SK-N-SH (cell line): Measurements from ENCODE around the gene LRRIQ1. TPM values are rescaled to one million over a fixed set of nuclear protein-coding genes. Genes with fewer than 3 reads are reported as not detected.

Experiments used
- CTCF ChIA-PET: fragments of 300-600, 350-600 bp; formaldehyde crosslinking; extraction: SDS; loops from one replicate; lab custom pipeline; 2021; lab: Yijun Ruan, JAX
- POLR2A ChIA-PET: fragments of 350-600 bp; sonication (Branson Sonifier 250); formaldehyde crosslinking; extraction: SDS; loops from one replicate; lab custom pipeline; 2020; ENCODE audit warnings: antibody characterized with exemption, inconsistent platforms; lab: Yijun Ruan, JAX
- DNase-seq: peaks from one replicate; pipeline ENCODE4 v3.0.0; 2012
- H2AFZ ChIP-seq: fragments of 200-600 bp; sonication (generic); 2 replicates; pipeline ENCODE4 v1.8.1; 2016; ENCODE audit warnings: antibody characterized with exemption, mild to moderate bottlenecking, low read depth
- H3F3A ChIP-seq: fragments of 200-600 bp; sonication (generic); replicated peaks from 2 replicates; pipeline ENCODE3; 2016; ENCODE audit warnings: antibody characterized with exemption, mild to moderate bottlenecking; ENCODE audit not compliant: insufficient read depth
- H3K27ac ChIP-seq, 2 experiments: fragments of 200-500 bp in 1 of 2; fragments of 200-600 bp in 1 of 2; sonication (Bioruptor generic) in 1 of 2; sonication (generic), shearing (Covaris generic) in 1 of 2; 2 replicates each; pipeline versions ENCODE4 v1.5.1 to v1.6.1; 2014 to 2016; ENCODE audit warnings: low read depth in 2 of 2, inconsistent platforms in 1 of 2, low read length in 1 of 2, mild to moderate bottlenecking in 1 of 2, mixed read lengths in 1 of 2
- H3K27me3 ChIP-seq: fragments of 200-600 bp; sonication (generic), shearing (Covaris generic); 2 replicates; pipeline ENCODE4 v1.6.1; 2016; ENCODE audit warnings: mixed run types; ENCODE audit not compliant: insufficient read depth
- H3K36me3 ChIP-seq, 2 experiments: fragments of 200-500 bp in 1 of 2; fragments of 200-600 bp in 1 of 2; sonication (Bioruptor generic) in 1 of 2; sonication (generic) in 1 of 2; replicated peaks in 1 of 2; 2 replicates each; pipeline versions ENCODE3 to v1.5.1; 2014 to 2016; ENCODE audit warnings: low read length in 1 of 2, mild to moderate bottlenecking in 1 of 2; ENCODE audit not compliant: insufficient read depth in 2 of 2, control insufficient read depth in 1 of 2
- H3K4me1 ChIP-seq, 2 experiments: fragments of 200-500 bp in 1 of 2; fragments of 200-600 bp in 1 of 2; sonication (Bioruptor generic) in 1 of 2; sonication (generic), shearing (Covaris generic) in 1 of 2; 2 replicates each; pipeline versions ENCODE4 v1.5.1 to v1.6.1; 2014 to 2016; ENCODE audit warnings: low read depth in 1 of 2, low read length in 1 of 2, mixed run types in 1 of 2; ENCODE audit not compliant: insufficient read depth in 2 of 2, control insufficient read depth in 1 of 2
- H3K4me2 ChIP-seq: fragments of 200-600 bp; sonication (generic), shearing (Covaris generic); 2 replicates; pipeline ENCODE4 v1.6.1; 2017; ENCODE audit warnings: mixed run types
- H3K4me3 ChIP-seq, 2 experiments: fragments of 200-500 bp in 1 of 2; fragments of 200-600 bp in 1 of 2; sonication (Bioruptor generic) in 1 of 2; sonication (generic), shearing (Covaris generic) in 1 of 2; 2 replicates each; pipeline versions ENCODE4 v1.5.1 to v1.8.1; 2014 to 2016; ENCODE audit warnings: low read depth in 2 of 2, inconsistent platforms in 1 of 2, low read length in 1 of 2, mild to moderate bottlenecking in 1 of 2, mixed read lengths in 1 of 2, moderate library complexity in 1 of 2
- H3K79me2 ChIP-seq: fragments of 200-600 bp; sonication (generic); 2 replicates; pipeline ENCODE4 v1.8.1; 2017; ENCODE audit warnings: mild to moderate bottlenecking; ENCODE audit not compliant: insufficient read depth
- H3K9ac ChIP-seq: fragments of 200-600 bp; sonication (generic); 2 replicates; pipeline ENCODE4 v1.6.1; 2017; ENCODE audit warnings: mixed run types
- H3K9me2 ChIP-seq: fragments of 200-600 bp; sonication (generic); 2 replicates; pipeline ENCODE4 v1.6.1; 2017; ENCODE audit warnings: mixed run types
- H3K9me3 ChIP-seq: fragments of 200-600 bp; sonication (generic); 2 replicates; pipeline ENCODE4 v1.6.1; 2017; ENCODE audit warnings: mixed run types, mild to moderate bottlenecking, moderate library complexity
- H4K20me1 ChIP-seq: fragments of 200-600 bp; sonication (generic); 2 replicates; pipeline ENCODE4 v1.6.1; 2017; ENCODE audit warnings: mild to moderate bottlenecking, mixed run types; ENCODE audit not compliant: insufficient read depth
- CHD2 ChIP-seq: fragments of 150-350 bp; IDR thresholded peaks from 2 replicates; pipeline ENCODE4 v1.6.1; 2018; ENCODE audit warnings: low read length; ENCODE audit not compliant: partially characterized antibody
- CTCF ChIP-seq: fragments of 200-600 bp; sonication (generic); IDR thresholded peaks from 2 replicates; pipeline ENCODE4 v1.6.1; 2017; ENCODE audit warnings: antibody characterized with exemption, mild to moderate bottlenecking, moderate library complexity
- EZH2phosphoT487 ChIP-seq: fragments of 200-600 bp; sonication (generic); IDR thresholded peaks from 2 replicates; pipeline ENCODE4 v1.6.1; 2017; ENCODE audit warnings: low read depth, mixed run types, mild to moderate bottlenecking, antibody characterized with exemption, moderate library complexity, borderline replicate concordance
- FOSL2 ChIP-seq: IDR thresholded peaks from 2 replicates; pipeline ENCODE4 v1.4.0; 2012; ENCODE audit warnings: low read depth, mild to moderate bottlenecking, moderate library complexity, borderline replicate concordance
- GABPA ChIP-seq: IDR thresholded peaks from 2 replicates; pipeline ENCODE4 v1.4.0; 2012; ENCODE audit warnings: low read depth, mild to moderate bottlenecking
- GATA2 ChIP-seq: sonication (generic); formaldehyde crosslinking; IDR thresholded peaks from 2 replicates; pipeline ENCODE4 v1.5.0; 2020; ENCODE audit warnings: mild to moderate bottlenecking, missing genetic modification reagents
- MAX ChIP-seq: IDR thresholded peaks from 2 replicates; pipeline ENCODE4 v1.4.0; 2012; ENCODE audit warnings: low read depth
- PBX3 ChIP-seq: IDR thresholded peaks from 2 replicates; pipeline ENCODE4; 2012
- POLR2AphosphoS5 ChIP-seq: IDR thresholded peaks from 2 replicates; pipeline ENCODE4 v1.6.1; 2012; ENCODE audit warnings: low read depth, low read length
- RAD21 ChIP-seq: IDR thresholded peaks from 2 replicates; pipeline ENCODE4 v1.6.1; 2012; ENCODE audit warnings: mild to moderate bottlenecking, low read length
- RCOR1 ChIP-seq: fragments of 150-350 bp; IDR thresholded peaks from 2 replicates; pipeline ENCODE4 v1.6.1; 2017; ENCODE audit warnings: antibody characterized with exemption, low read length
- RFX5 ChIP-seq: IDR thresholded peaks from 2 replicates; pipeline ENCODE4 v1.6.1; 2012; ENCODE audit warnings: mild to moderate bottlenecking, improper control_type of control experiment, low read length
- RXRA ChIP-seq: IDR thresholded peaks from 2 replicates; pipeline ENCODE4 v1.4.0; 2012; ENCODE audit warnings: low read depth, mild to moderate bottlenecking, borderline replicate concordance
- TEAD4 ChIP-seq: IDR thresholded peaks from 2 replicates; pipeline ENCODE4 v1.4.0; 2012; ENCODE audit warnings: mild to moderate bottlenecking, borderline replicate concordance; ENCODE audit not compliant: insufficient read depth
- YY1 ChIP-seq: IDR thresholded peaks from 2 replicates; pipeline ENCODE4 v1.4.0; 2012; ENCODE audit warnings: low read depth, mild to moderate bottlenecking
- WGBS: methylation state at CpG from one replicate; pipeline ENCODE4 v1.1.6; 2017; ENCODE audit warnings: low lambda C conversion rate; 5-methylcytosine and 5-hydroxymethylcytosine counted together
- polyA plus RNA-seq, 3 experiments: library from polyadenylated mRNA; depleted of rRNA; stranded (reverse); fragments of >200 nt; gene quantifications; 2 replicates each; pipeline ENCODE4 v1.2.3, GENCODE V29; 2012

Gene LRRIQ1
- polyA plus RNA-seq, 1 of the 3 experiments (the other 2 are of a cell fraction): 0.39 TPM

- POLR2A ChIA-PET: no interaction called here
- Histone ChIP-seq H4K20me1 (no peaks in the 10 kb centered on the region), H3K27ac (no peak overlapping the region), H3K79me2 (no peaks in the 10 kb centered on the region), H3K4me1 (no peaks in the 10 kb centered on the region; a peak in 1 of 4 replicates), H3K4me2 (no peak overlapping the region), H3K9me2 (no peaks in the 10 kb centered on the region; the same call in 1 of the 2 replicates), H3K27me3 (no peaks in the 10 kb centered on the region), H3K9ac (no peak overlapping the region), H3K36me3 (no peaks in the 10 kb centered on the region), H2AFZ (no peak overlapping the region; the same call in 1 of the 2 replicates), H3F3A (peaks cover 7% of the 10 kb centered on the region), H3K4me3 (no peak overlapping the region), H3K9me3 (no peaks in the 10 kb centered on the region; the same call in 1 of the 2 replicates)
- TF ChIP-seq RAD21 (no peak), FOSL2 (no peak), EZH2phosphoT487 (no peak), CTCF (no peak), POLR2AphosphoS5 (no peak), MAX (no peak), RCOR1 (no peak)
- WGBS: 66% methylated on average over 2 of the region's 2 CpGs
- CTCF ChIA-PET: interaction anchor here (1.4 kb wide), 1 partner anchor 241 kb away, joined by 4 read pairs; no protein-coding TSS in a partner anchor
- DNase-seq: no peak
These were observed 147.7 kb downstream of the LRRIQ1 start for GRCh38 chr12:85183855-85184254.

GRCh38 chr12:85186236-85186635, 150.1 kb downstream of the LRRIQ1 start:
- no peaks in the 10 kb centered on the region for H3F3A ChIP-seq
- no peak overlapping the region for H3K4me2 ChIP-seq
- no peak overlapping the region for H3K9ac ChIP-seq
- no peak overlapping the region for H3K4me3 ChIP-seq
- POLR2A ChIA-PET: no interaction called here
- no peaks in the 10 kb centered on the region for H3K4me1 ChIP-seq
- H3K27me3 ChIP-seq: no peaks in the 10 kb centered on the region
- no peaks in the 10 kb centered on the region; the same call in 1 of the 2 replicates for H3K9me3 ChIP-seq
- DNase-seq: no peak
- TF ChIP-seq TEAD4 (no peak), POLR2AphosphoS5 (no peak), PBX3 (no peak), CHD2 (no peak), GABPA (no peak), RXRA (no peak), RCOR1 (no peak), RFX5 (no peak), YY1 (no peak), EZH2phosphoT487 (no peak), GATA2 (CRISPR knock-in tag) (no peak)
- TF ChIP-seq, all 33 proteins: peak for 0
- Histone ChIP-seq H3K9me2 (no peaks in the 10 kb centered on the region; the same call in 1 of the 2 replicates), H4K20me1 (no peaks in the 10 kb centered on the region), H2AFZ (no peak overlapping the region), H3K36me3 (no peaks in the 10 kb centered on the region), H3K79me2 (no peaks in the 10 kb centered on the region), H3K27ac (no peak overlapping the region)
- 71% methylated on average over 3 of the region's 3 CpGs for WGBS
- CTCF ChIA-PET: no interaction called here
